Measurements from ENCODE around the gene SELENOT. TPM values are rescaled to one million over a fixed set of nuclear protein-coding genes. Genes with fewer than 3 reads are reported as not detected.
A peak's percentile ranks its signal among the peaks of the same experiment; 100 is the strongest.

SELENOT gene
- total and polyA plus RNA-seq, 2 of the 8 experiments (the other 6 are each of a cell fraction or from before 2014, with no cell fraction given), result 79.0 to 290 TPM

DNA sequence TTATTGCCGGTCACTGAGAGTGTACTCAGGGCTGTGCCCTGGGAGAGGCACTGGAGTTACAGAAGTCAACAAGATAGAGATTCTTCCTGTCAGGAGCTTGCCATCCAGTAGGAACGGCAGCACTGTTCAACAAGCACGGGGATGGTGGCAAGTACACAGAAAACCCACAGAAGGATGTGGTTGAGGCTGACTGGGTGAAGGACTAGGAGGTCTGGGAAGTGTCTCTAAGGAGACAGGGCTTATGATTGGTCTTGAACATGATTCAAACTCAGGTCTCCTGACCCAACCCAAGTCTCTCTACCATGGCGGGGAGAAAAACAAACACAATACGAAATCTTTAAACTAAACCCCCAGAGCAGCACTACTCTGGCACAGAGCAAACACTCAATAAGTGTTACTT is 63.0 kb downstream of the SELENOT start:
- H2AK5ac ChIP-seq (ENCODE audit: low read depth, low read length), result no peak overlapping the region
- H2AFZ ChIP-seq (ENCODE audit: low read length), result 0 out of 2 replicates have a peak overlapping the region, but pooled peaks have one; percentile 66
- no peaks in the 10 kb centered on the region for H3K9me3 ChIP-seq (ENCODE audit: insufficient read depth in 2 of 2, low read depth in 1 of 2, low read length in 1 of 2)
- H4K20me1 ChIP-seq (replicated peaks in 1 of 2; ENCODE audit: control insufficient read depth in 1 of 2, insufficient read depth in 2 of 2, low read length in 2 of 2), result no peaks in the 10 kb centered on the region
- H4K5ac ChIP-seq (ENCODE audit: insufficient read length, low read depth, low read length), result no peak overlapping the region
- DNase-seq (ENCODE audit: low read depth in 1 of 2, low spot score in 2 of 2) (no peak), FAIRE-seq (no peak)
- H2BK12ac ChIP-seq (ENCODE audit: low read depth, low read length), result no peak overlapping the region
- no peak overlapping the region for H3K18ac ChIP-seq (ENCODE audit: extremely low read depth, low read length)
- H3K9ac ChIP-seq (replicated peaks in 1 of 4; ENCODE audit: extremely low read depth in 1 of 4, low read depth in 3 of 4, low read length in 3 of 4), result no peak overlapping the region; a peak in 1 of 7 replicates
- H3K27ac ChIP-seq (ENCODE audit: low read depth, low read length), result no peak overlapping the region
- no peaks in the 10 kb centered on the region for H3K4me1 ChIP-seq (replicated peaks in 1 of 4; ENCODE audit: control insufficient read depth in 3 of 4, insufficient read depth in 4 of 4, low read length in 3 of 4)
- 0 out of 2 replicates have a peak overlapping the region, but pooled peaks have one; percentile 21 for H2BK20ac ChIP-seq (ENCODE audit: low read length)
- no peaks in the 10 kb centered on the region for H3K27me3 ChIP-seq (replicated peaks in 1 of 4; ENCODE audit: control insufficient read depth in 3 of 4, extremely low read depth in 1 of 4, insufficient read depth in 3 of 4, low read length in 3 of 4)
- WGBS, 2 experiments (ENCODE audit: extremely low coverage in 1 of 2, insufficient coverage in 1 of 2, insufficient read length in 1 of 2, insufficient replicate concordance in 2 of 2, low coverage in 1 of 2, low lambda C conversion rate in 2 of 2, missing lambda C conversion rate in 1 of 2), result 92% methylated on average over 5 of the region's 5 CpGs; no CpG with 5 or more reads in 1 of the 2 experiments
- no peak overlapping the region for H3K56ac ChIP-seq (replicated peaks; ENCODE audit: insufficient read length, low read depth, low read length)
- H4K8ac ChIP-seq (ENCODE audit: extremely low read depth, insufficient read depth, low read length), result no peak overlapping the region
- H3K4me3 ChIP-seq (ENCODE audit: extremely low read depth in 1 of 4, insufficient read depth in 2 of 4, low read depth in 3 of 4, low read length in 4 of 4), result no peak overlapping the region
- H3K79me2 ChIP-seq (ENCODE audit: control insufficient read depth in 1 of 2, insufficient read depth in 2 of 2, low read length in 2 of 2), result no peaks in the 10 kb centered on the region
- no peaks in the 10 kb centered on the region for H3K36me3 ChIP-seq (ENCODE audit: control insufficient read depth in 2 of 4, insufficient read depth in 4 of 4, low read length in 3 of 4)
- H2BK120ac ChIP-seq (replicated peaks; ENCODE audit: low read depth, low read length), result no peak overlapping the region
- no peak overlapping the region for H3K4me2 ChIP-seq (ENCODE audit: insufficient read depth in 1 of 2, low read depth in 2 of 2, low read length in 2 of 2)
- H2BK5ac ChIP-seq (ENCODE audit: low read depth, low read length), result no peak overlapping the region
- H3K14ac ChIP-seq (ENCODE audit: insufficient read length), result peak overlapping the region; percentile 31
- no peak overlapping the region for H2BK15ac ChIP-seq (ENCODE audit: low read length)
- no peaks in the 10 kb centered on the region for H3K79me1 ChIP-seq (ENCODE audit: low read depth, low read length)
- ChIA-PET POLR2A (ENCODE audit: partially characterized antibody) (interaction anchor here (0.6 kb wide), 1 partner anchor 92 kb away, joined by 4 read pairs; no protein-coding TSS in a partner anchor), CTCF (ENCODE audit: partially characterized antibody) (no interaction called here)
- H3K23me2 ChIP-seq (ENCODE audit: low read depth, low read length), result no peaks in the 10 kb centered on the region
- no peak overlapping the region for H4K91ac ChIP-seq (replicated peaks; ENCODE audit: insufficient read length, low read length)
- no peak overlapping the region for H3K4ac ChIP-seq (replicated peaks; ENCODE audit: insufficient read length, low read depth, low read length)
- no peak overlapping the region for H3K23ac ChIP-seq (ENCODE audit: insufficient read length)
- TF ChIP-seq RNF2 (IDR thresholded peaks at IDR 0.05; ENCODE audit: borderline replicate concordance, low read depth, low read length, missing control alignments, poor library complexity, severe bottlenecking) (no peak), EGR1 (IDR thresholded peaks at IDR 0.05; ENCODE audit: borderline replicate concordance, low read depth, low read length) (no peak), FOSL1 (IDR thresholded peaks at IDR 0.05; ENCODE audit: insufficient read depth, low read depth, low read length) (no peak)
